Cardiac muscle cell (in vitro differentiated cells and primary cell): ENCODE data around the gene RIMOC1. TPM values are rescaled to one million over a fixed set of nuclear protein-coding genes. Genes with fewer than 3 reads are reported as not detected.

Experiments used
- DNase-seq, 2 donors: peaks; one replicate each; pipeline versions ENCODE4 v3.0.0 to v3.0.0-alpha.2; 2010 to 2017; ENCODE audit warnings: low read depth in 1 of 2, low spot score in 1 of 2
- H3K27ac ChIP-seq: fragments of 200-600 bp; sonication (generic); 2 replicates; pipeline ENCODE4 v1.5.1; 2016
- H3K27me3 ChIP-seq: fragments of 200-600 bp; sonication (generic); 2 replicates; pipeline ENCODE4 v1.6.0; 2016; ENCODE audit warnings: control low read depth
- H3K36me3 ChIP-seq: fragments of 200-600 bp; sonication (generic); 2 replicates; pipeline ENCODE4 v1.5.1; 2016; ENCODE audit warnings: control low read depth
- H3K4me1 ChIP-seq: fragments of 200-600 bp; sonication (generic); 2 replicates; pipeline ENCODE4 v1.8.1; 2017; ENCODE audit warnings: low read depth, mild to moderate bottlenecking, mixed run types
- H3K4me3 ChIP-seq: fragments of 200-600 bp; sonication (generic); 2 replicates; pipeline ENCODE4 v1.5.1; 2016; ENCODE audit warnings: mild to moderate bottlenecking
- H3K9me3 ChIP-seq: fragments of 200-600 bp; sonication (generic); 2 replicates; pipeline ENCODE4 v1.5.1; 2017; ENCODE audit warnings: low read depth, mild to moderate bottlenecking, control low read depth
- polyA plus RNA-seq: library from polyadenylated mRNA; unstranded; fragments of >200 nt; fragmentation: Nextera tagmentation; extraction: Ambion mirVana; gene quantifications from 2 replicates; pipeline ENCODE4 v1.2.1, GENCODE V29; 2016
- total RNA-seq: library from RNA; depleted of rRNA; stranded (reverse); fragments of >200 nt; gene quantifications from 2 replicates; pipeline ENCODE4 v1.2.3, GENCODE V29; 2016
- TF ChIP-seq, protein P1 (sequence below): IDR thresholded peaks from 2 replicates; pipeline ENCODE4 v1.5.1; 2012; ENCODE audit warnings: low read depth, mild to moderate bottlenecking, low read length

The RIMOC1 gene
- total and polyA plus RNA-seq, 2 experiments from 2014 or later = 12.0 to 13.4 TPM

GRCh38 chr5:41924872-41925554 is 20.9 kb downstream of the RIMOC1 start, which contains the start of gene FBXO4:
FBXO4 (plus strand) TSS chr5:41925281; CDS start chr5:41925310, 29 bp downstream.
- Histone ChIP-seq H3K36me3 (peaks cover 10% of the 10 kb centered on the region), H3K4me3 (peak within 1 kb of the TSS; percentile 49), H3K27me3 (no peaks in the 10 kb centered on the region), H3K9me3 (no peaks in the 10 kb centered on the region), H3K4me1 (no peaks in the 10 kb centered on the region), H3K27ac (peak within 1 kb of the TSS; percentile 11)
- TF ChIP-seq, protein P1, sequence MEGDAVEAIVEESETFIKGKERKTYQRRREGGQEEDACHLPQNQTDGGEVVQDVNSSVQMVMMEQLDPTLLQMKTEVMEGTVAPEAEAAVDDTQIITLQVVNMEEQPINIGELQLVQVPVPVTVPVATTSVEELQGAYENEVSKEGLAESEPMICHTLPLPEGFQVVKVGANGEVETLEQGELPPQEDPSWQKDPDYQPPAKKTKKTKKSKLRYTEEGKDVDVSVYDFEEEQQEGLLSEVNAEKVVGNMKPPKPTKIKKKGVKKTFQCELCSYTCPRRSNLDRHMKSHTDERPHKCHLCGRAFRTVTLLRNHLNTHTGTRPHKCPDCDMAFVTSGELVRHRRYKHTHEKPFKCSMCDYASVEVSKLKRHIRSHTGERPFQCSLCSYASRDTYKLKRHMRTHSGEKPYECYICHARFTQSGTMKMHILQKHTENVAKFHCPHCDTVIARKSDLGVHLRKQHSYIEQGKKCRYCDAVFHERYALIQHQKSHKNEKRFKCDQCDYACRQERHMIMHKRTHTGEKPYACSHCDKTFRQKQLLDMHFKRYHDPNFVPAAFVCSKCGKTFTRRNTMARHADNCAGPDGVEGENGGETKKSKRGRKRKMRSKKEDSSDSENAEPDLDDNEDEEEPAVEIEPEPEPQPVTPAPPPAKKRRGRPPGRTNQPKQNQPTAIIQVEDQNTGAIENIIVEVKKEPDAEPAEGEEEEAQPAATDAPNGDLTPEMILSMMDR = peak; percentile 77
- peak; percentile 78 to 90 for DNase-seq

DNA sequence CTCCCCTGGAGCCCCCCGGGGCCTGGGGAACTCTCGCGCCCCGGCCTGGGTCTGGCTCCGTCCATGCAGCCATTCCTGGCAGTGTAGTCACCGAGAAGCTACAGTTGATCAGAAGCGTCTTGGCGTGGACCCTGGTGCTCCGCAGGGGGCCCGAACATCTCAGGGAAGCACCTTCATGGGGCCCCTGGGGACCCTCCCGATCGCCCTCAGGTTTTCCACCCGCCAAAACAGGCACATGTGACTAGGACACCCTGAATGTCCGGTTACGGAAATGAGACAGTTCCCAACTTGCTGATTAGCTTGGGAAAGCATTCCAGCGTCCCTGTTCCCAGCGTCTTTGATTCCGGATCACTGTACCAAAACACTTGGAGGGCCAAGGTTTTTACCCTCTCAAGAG is 21.4 kb downstream of the RIMOC1 start:
- TF ChIP-seq, protein P1 = no peak
- H3K4me1 ChIP-seq = no peaks in the 10 kb centered on the region
- H3K4me3 ChIP-seq = peak overlapping the region; percentile 49
- DNase-seq = peak in 1 of 2 donors; percentile 36
- peak overlapping the region; percentile 11 for H3K27ac ChIP-seq
- peaks cover 5% of the 10 kb centered on the region for H3K36me3 ChIP-seq
- no peaks in the 10 kb centered on the region for H3K9me3 ChIP-seq
- no peaks in the 10 kb centered on the region for H3K27me3 ChIP-seq

- Histone ChIP-seq H3K36me3 (no peaks in the 10 kb centered on the region), H3K4me3 (no peak overlapping the region), H3K9me3 (no peaks in the 10 kb centered on the region), H3K27ac (no peak overlapping the region), H3K4me1 (no peaks in the 10 kb centered on the region), H3K27me3 (no peaks in the 10 kb centered on the region)
- no peak for DNase-seq
- TF ChIP-seq, protein P1 = no peak
These were observed 23.5 kb downstream of the RIMOC1 start for GRCh38 chr5:41927604-41928003.

- TF ChIP-seq, protein P1 = no peak
- no peak for DNase-seq
These were observed 24.9 kb downstream of the RIMOC1 start for GRCh38 chr5:41929035-41929434.

DNA sequence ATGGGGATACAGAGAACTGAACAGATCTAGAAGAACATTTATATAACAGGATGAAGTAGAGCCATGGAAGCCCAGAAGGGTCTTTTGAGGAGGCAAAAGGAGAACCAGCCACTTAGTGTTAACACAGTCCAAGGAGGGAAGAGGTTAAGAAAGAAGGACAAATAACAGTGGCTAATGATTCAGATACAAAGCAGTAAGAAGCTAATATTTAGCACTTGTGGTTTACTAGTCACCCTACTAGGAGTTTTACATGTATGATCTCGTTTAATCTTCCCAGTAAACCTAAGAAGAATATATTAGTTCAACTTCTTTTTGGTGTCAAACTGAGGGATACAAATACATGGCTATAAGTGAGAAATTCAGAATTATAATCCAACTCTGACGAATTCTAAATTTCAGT is 28.6 kb downstream of the RIMOC1 start:
- Histone ChIP-seq H3K9me3 (no peaks in the 10 kb centered on the region), H3K4me1 (peaks cover 7% of the 10 kb centered on the region), H3K27ac (no peak overlapping the region), H3K36me3 (no peaks in the 10 kb centered on the region), H3K27me3 (no peaks in the 10 kb centered on the region), H3K4me3 (no peak overlapping the region)
- TF ChIP-seq, protein P1 = no peak
- DNase-seq = no peak

More at GRCh38 chr5:41929035-41929434, 24.9 kb downstream of the RIMOC1 start:
- H3K4me3 ChIP-seq = no peak overlapping the region
- H3K9me3 ChIP-seq = no peaks in the 10 kb centered on the region
- no peak overlapping the region for H3K27ac ChIP-seq
- H3K27me3 ChIP-seq = no peaks in the 10 kb centered on the region
- H3K4me1 ChIP-seq = no peaks in the 10 kb centered on the region
- H3K36me3 ChIP-seq = no peaks in the 10 kb centered on the region
